ENCODE data around the gene RYR2.

The RYR2 gene

GRCh38 chr1:237003516-237003915 is 38.5 kb upstream of the RYR2 start:
- TF ChIP-seq, protein P1, sequence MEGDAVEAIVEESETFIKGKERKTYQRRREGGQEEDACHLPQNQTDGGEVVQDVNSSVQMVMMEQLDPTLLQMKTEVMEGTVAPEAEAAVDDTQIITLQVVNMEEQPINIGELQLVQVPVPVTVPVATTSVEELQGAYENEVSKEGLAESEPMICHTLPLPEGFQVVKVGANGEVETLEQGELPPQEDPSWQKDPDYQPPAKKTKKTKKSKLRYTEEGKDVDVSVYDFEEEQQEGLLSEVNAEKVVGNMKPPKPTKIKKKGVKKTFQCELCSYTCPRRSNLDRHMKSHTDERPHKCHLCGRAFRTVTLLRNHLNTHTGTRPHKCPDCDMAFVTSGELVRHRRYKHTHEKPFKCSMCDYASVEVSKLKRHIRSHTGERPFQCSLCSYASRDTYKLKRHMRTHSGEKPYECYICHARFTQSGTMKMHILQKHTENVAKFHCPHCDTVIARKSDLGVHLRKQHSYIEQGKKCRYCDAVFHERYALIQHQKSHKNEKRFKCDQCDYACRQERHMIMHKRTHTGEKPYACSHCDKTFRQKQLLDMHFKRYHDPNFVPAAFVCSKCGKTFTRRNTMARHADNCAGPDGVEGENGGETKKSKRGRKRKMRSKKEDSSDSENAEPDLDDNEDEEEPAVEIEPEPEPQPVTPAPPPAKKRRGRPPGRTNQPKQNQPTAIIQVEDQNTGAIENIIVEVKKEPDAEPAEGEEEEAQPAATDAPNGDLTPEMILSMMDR (IDR thresholded peaks at IDR 0.05; ENCODE audit: low read length, missing control alignments) = no peak
- DNase-seq (ENCODE audit: low read depth) = no peak
- no peak overlapping the region for H3K4me3 ChIP-seq (replicated peaks; ENCODE audit: low read depth, low read length)

- TF ChIP-seq, protein P1 (IDR thresholded peaks at IDR 0.05; ENCODE audit: low read length, missing control alignments) = no peak
- DNase-seq (ENCODE audit: low read depth) = no peak
Observed at GRCh38 chr1:237004116-237004515, 37.9 kb upstream of the RYR2 start, which contains the start of gene MT1HL1. Gene MT1HL1, minus strand, starts transcription at chr1:237004441. Its CDS starts 69 bp downstream, at chr1:237004372.

GRCh38 chr1:237005674-237006073 is 36.3 kb upstream of the RYR2 start:
- H3K4me3 ChIP-seq (replicated peaks; ENCODE audit: low read depth, low read length) = no peak overlapping the region
- no peak for DNase-seq (ENCODE audit: low read depth)
- TF ChIP-seq, protein P1 (IDR thresholded peaks at IDR 0.05; ENCODE audit: low read length, missing control alignments) = no peak

More at GRCh38 chr1:237004116-237004515, 37.9 kb upstream of the RYR2 start, which contains the start of gene MT1HL1:
- no peak within 1 kb of the TSS for H3K4me3 ChIP-seq (replicated peaks; ENCODE audit: low read depth, low read length)

DNA sequence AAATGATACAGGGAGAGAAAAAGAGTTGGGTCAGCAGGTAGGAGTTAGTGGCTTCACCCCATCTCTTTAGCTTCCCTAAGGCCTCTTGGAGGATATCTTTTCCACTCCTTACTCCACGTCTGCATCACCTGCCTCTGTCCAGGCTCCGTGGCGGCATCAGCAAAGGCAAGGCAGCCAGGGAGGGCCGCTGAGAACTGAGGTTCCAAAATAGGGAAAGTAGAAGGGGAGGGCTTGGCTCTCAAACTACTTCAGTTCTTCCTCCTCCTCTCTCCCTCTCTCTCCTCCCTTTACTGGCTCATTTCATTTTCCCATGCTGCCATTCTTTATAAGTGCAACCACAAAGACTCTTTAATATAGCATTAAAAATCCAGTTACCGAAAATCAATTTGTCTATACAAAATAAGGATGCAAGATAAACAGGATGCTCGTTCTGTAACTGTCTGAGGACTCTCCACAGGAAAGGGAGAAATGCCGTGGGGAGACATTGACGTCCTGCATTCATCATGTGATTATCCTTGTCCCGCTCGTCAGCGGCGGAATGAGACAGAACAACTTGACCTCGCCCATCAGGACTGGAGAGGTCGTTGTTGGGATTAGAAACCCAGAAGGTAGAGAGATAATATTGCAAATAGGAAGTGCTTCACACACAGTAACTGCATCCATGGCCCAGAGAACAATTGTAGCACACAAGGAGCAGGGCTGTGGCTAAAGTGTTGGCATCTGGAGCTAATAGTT is 34.7 kb upstream of the RYR2 start:
- TF ChIP-seq, protein P1 (IDR thresholded peaks at IDR 0.05; ENCODE audit: low read length, missing control alignments) = no peak
- no peak overlapping the region for H3K4me3 ChIP-seq (replicated peaks; ENCODE audit: low read depth, low read length)
- no peak for DNase-seq (ENCODE audit: low read depth)

- TF ChIP-seq, protein P1 (IDR thresholded peaks at IDR 0.05; ENCODE audit: low read length, missing control alignments) = no peak
- H3K4me3 ChIP-seq (replicated peaks; ENCODE audit: low read depth, low read length) = no peak overlapping the region
Observed at GRCh38 chr1:237009611-237010010, 32.4 kb upstream of the RYR2 start.

DNA sequence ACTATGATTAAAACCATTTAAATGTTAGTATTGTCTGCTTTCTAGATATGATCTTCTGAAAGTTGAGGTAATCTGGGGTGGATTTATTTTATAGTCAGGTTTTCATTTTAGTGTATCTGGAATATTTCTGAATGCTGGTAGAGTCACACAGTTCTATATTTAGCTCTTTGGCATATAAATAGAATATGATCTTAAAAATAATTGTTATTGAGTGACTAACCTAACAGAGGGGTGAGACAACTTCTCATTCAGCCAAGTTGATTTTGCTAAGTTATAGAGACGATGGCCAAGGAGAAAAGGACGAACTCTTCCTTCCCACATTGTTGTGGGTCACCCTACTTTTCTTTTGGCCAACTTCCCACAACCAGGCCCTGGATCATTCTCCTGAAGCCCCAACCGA is 30.6 kb upstream of the RYR2 start:
- DNase-seq (ENCODE audit: low read depth) = no peak
- TF ChIP-seq, protein P1 (IDR thresholded peaks at IDR 0.05; ENCODE audit: low read length, missing control alignments) = no peak

More at GRCh38 chr1:237009611-237010010, 32.4 kb upstream of the RYR2 start:
- no peak for DNase-seq (ENCODE audit: low read depth)

DNA sequence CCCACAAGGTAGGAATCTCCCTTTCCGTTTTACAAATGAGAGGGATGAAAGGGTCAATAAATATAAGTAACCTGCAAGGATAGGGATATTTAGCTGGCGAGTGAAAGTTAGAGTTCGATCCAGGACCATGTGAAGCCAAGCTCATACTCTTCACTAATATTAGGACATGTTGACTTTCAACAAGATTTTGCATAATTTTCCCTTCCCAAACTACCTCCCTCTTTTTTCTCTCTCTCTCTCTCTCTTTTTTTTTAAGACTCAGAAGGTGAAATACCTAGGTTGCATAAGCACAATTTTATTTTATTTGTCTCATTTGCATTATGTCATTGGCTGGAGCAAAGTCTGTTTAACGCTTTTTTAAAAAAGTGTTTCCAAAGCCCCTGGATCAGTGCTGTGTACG is 29.6 kb upstream of the RYR2 start:
- no peak overlapping the region for H3K4me3 ChIP-seq (replicated peaks; ENCODE audit: low read depth, low read length)
- DNase-seq (ENCODE audit: low read depth) = no peak
- TF ChIP-seq, protein P1 (IDR thresholded peaks at IDR 0.05; ENCODE audit: low read length, missing control alignments) = no peak

More for the DNA sequence above, 30.6 kb upstream of the RYR2 start:
- H3K4me3 ChIP-seq (replicated peaks; ENCODE audit: low read depth, low read length) = no peak overlapping the region
